K562 (cell line): ENCODE data around the gene SLAMF7. TPM values are rescaled to one million over a fixed set of nuclear protein-coding genes. Genes with fewer than 3 reads are reported as not detected.

Experiments used
- BCLAF1 ChIP-seq, 2 experiments: fragments of 450-650 bp in 1 of 2; IDR thresholded peaks; 2 replicates each; pipeline ENCODE4 v1.6.1; 2011 to 2017; ENCODE audit warnings: low read depth in 2 of 2, antibody characterized with exemption in 1 of 2, borderline replicate concordance in 1 of 2, low read length in 1 of 2, mild to moderate bottlenecking in 1 of 2, mixed read lengths in 1 of 2; ENCODE audit not compliant: control insufficient read depth in 1 of 2
- C11orf30 ChIP-seq: fragments of 450-650 bp; IDR thresholded peaks from 2 replicates; pipeline ENCODE4 v1.6.1; 2016; ENCODE audit warnings: low read depth, mild to moderate bottlenecking
- CBX3 ChIP-seq, 2 experiments: IDR thresholded peaks; 1 replicate in 1 of 2; 2 replicates in 1 of 2; pipeline ENCODE4 v1.6.1; 2012; ENCODE audit warnings: inconsistent platforms in 2 of 2, low read length in 2 of 2, borderline replicate concordance in 1 of 2, control low read depth in 1 of 2
- DPF2 ChIP-seq: fragments of 450-650 bp; IDR thresholded peaks from 2 replicates; pipeline ENCODE4 v1.6.1; 2016
- FOSL1 ChIP-seq: fragments of 200-800 bp; sonication (Bioruptor generic); conservative IDR thresholded peaks from 2 replicates; pipeline ENCODE4 v1.6.1; 2016; ENCODE audit warnings: missing genetic modification characterization, missing compliant biosample characterization
- MAFF ChIP-seq: IDR thresholded peaks from 2 replicates; pipeline ENCODE4 v1.6.1; 2012; ENCODE audit warnings: low read length, improper control_type of control experiment
- NCOA6 ChIP-seq: fragments of 450-650 bp; IDR thresholded peaks from 2 replicates; pipeline ENCODE4 v1.6.1; 2017; ENCODE audit warnings: mild to moderate bottlenecking
- NONO ChIP-seq, 2 experiments: fragments of 200-400 bp in 1 of 2; fragments of 450-650 bp in 1 of 2; formaldehyde crosslinking in 1 of 2; IDR thresholded peaks; 2 replicates each; pipeline ENCODE4 v1.6.1; 2017; ENCODE audit warnings: low read depth in 2 of 2, mild to moderate bottlenecking in 2 of 2, moderate library complexity in 2 of 2, low read length in 1 of 2
- NR2C2 ChIP-seq, 2 experiments: fragments of 200-800 bp in 1 of 2; sonication (Bioruptor generic) in 1 of 2; sonication (generic) in 1 of 2; formaldehyde crosslinking in 1 of 2; IDR thresholded peaks; 2 replicates each; pipeline versions ENCODE4 v1.6.1 to v1.8.0; 2016 to 2022; ENCODE audit warnings: mild to moderate bottlenecking in 1 of 2, missing compliant biosample characterization in 1 of 2, missing genetic modification characterization in 1 of 2, missing genetic modification reagents in 1 of 2
- PCBP2 ChIP-seq: fragments of 200-400 bp; formaldehyde crosslinking; IDR thresholded peaks from 2 replicates; pipeline ENCODE4 v1.6.1; 2018; ENCODE audit warnings: low read length, low read depth, mild to moderate bottlenecking, moderate library complexity; ENCODE audit not compliant: poor library complexity, severe bottlenecking
- PHB ChIP-seq: fragments of 250-450 bp; sonication (Bioruptor Pico); IDR thresholded peaks from 2 replicates; pipeline ENCODE4 v1.5.0; 2021
- POLR2AphosphoS5 ChIP-seq: IDR thresholded peaks from 2 replicates; pipeline ENCODE4 v1.6.1; 2011; ENCODE audit warnings: mild to moderate bottlenecking, low read depth, low read length, moderate library complexity; ENCODE audit not compliant: control insufficient read depth, insufficient read depth
- SMARCA4 ChIP-seq: fragments of 450-650 bp; IDR thresholded peaks from 2 replicates; pipeline ENCODE4 v1.6.1; 2016
- SUPT5H ChIP-seq: fragments of 450-650 bp; IDR thresholded peaks from 2 replicates; pipeline ENCODE4 v1.6.1; 2016
- TAF7 ChIP-seq: fragments of 450-650 bp; IDR thresholded peaks from 2 replicates; pipeline ENCODE4 v1.6.1; 2016; ENCODE audit warnings: missing genetic modification characterization, missing compliant biosample characterization
- TEAD1 ChIP-seq, 2 experiments: fragments of 450-650 bp in 1 of 2; sonication (generic) in 1 of 2; formaldehyde crosslinking; IDR thresholded peaks; 2 replicates each; pipeline versions ENCODE4 v1.4.0 to v1.8.0; 2020 to 2022; ENCODE audit warnings: mild to moderate bottlenecking in 2 of 2, missing genetic modification reagents in 1 of 2
- TRIM24 ChIP-seq, 2 experiments: fragments of 450-650 bp; IDR thresholded peaks; 2 replicates each; pipeline ENCODE4 v1.6.1; 2016
- ZBTB7A ChIP-seq: IDR thresholded peaks from 2 replicates; pipeline ENCODE4 v1.6.1; 2011; ENCODE audit warnings: low read depth, mild to moderate bottlenecking, low read length, moderate library complexity, borderline replicate concordance; ENCODE audit not compliant: control insufficient read depth
- ZBTB9 ChIP-seq: fragments of 450-650 bp; formaldehyde crosslinking; IDR thresholded peaks from 2 replicates; pipeline ENCODE4 v1.4.0; 2020; ENCODE audit warnings: mild to moderate bottlenecking, moderate library complexity
- ZC3H8 ChIP-seq: fragments of 450-650 bp; IDR thresholded peaks from 2 replicates; pipeline ENCODE4 v1.6.1; 2017
- ZNF316 ChIP-seq: fragments of 450-650 bp; IDR thresholded peaks from 2 replicates; pipeline ENCODE4 v1.6.1; 2016
- ZNF639 ChIP-seq, 2 experiments: fragments of 200-800 bp in 1 of 2; sonication (Bioruptor generic) in 1 of 2; sonication (generic) in 1 of 2; formaldehyde crosslinking in 1 of 2; IDR thresholded peaks in 1 of 2; conservative IDR thresholded peaks in 1 of 2; 2 replicates each; pipeline versions ENCODE4 v1.5.0 to v1.6.1; 2016 to 2020; ENCODE audit warnings: missing compliant biosample characterization in 1 of 2, missing genetic modification characterization in 1 of 2, missing genetic modification reagents in 1 of 2
- ZSCAN32 ChIP-seq: fragments of 450-650 bp; formaldehyde crosslinking; IDR thresholded peaks from 2 replicates; pipeline ENCODE4 v1.4.0; 2020; ENCODE audit warnings: mild to moderate bottlenecking, moderate library complexity
- polyA plus RNA-seq, 8 experiments: library from polyadenylated mRNA; depleted of rRNA in 4 of 8; stranded (reverse) in 5 of 8; unstranded in 3 of 8; fragments of >200 nt; fragmentation: Nextera tagmentation in 2 of 8; fragmentation: Illumina TruSeq in 1 of 8; extraction: Ambion mirVana in 2 of 8; extraction: Trizol in 1 of 8; gene quantifications; 2 replicates each; pipeline versions ENCODE4 v1.2.1 to v1.2.3, GENCODE V29; 2011 to 2014; ENCODE audit warnings: inconsistent platforms in 1 of 8, missing spikeins in 1 of 8
- total RNA-seq, 7 experiments: library from RNA; depleted of rRNA in 6 of 7; stranded (reverse); fragments of >200 nt in 6 of 7; fragmentation: Illumina TruSeq in 2 of 7; extraction: Trizol in 2 of 7; gene quantifications; 2 replicates each; pipeline versions ENCODE4 v1.2.1 to v1.2.3, GENCODE V29; 2011 to 2021; ENCODE audit warnings: low replicate concordance in 1 of 7

Gene SLAMF7
- total and polyA plus RNA-seq, 9 of the 15 experiments (the other 6 are each of a cell fraction or from before 2014, with no cell fraction given): 0.11 to 1.2 (median 0.22) TPM; not detected in 2

- TF ChIP-seq ZNF639 (CRISPR knock-in tag; conservative IDR thresholded peaks at IDR 0.05 in 1 of 2, IDR thresholded peaks at IDR 0.05 in 1 of 2) (0 out of 4 replicates have a peak, but pooled peaks of 1 of the 2 experiments have one; percentile 47), CBX3 (IDR thresholded peaks at IDR 0.05; ENCODE audit: borderline replicate concordance in 1 of 2, low read length in 2 of 2) (0 out of 3 replicates have a peak, but pooled peaks of 1 of the 2 experiments have one; percentile 32), ZC3H8 (0 out of 2 replicates have a peak, but pooled peaks have one; percentile 67), PCBP2 (no peak), TRIM24 (IDR thresholded peaks at IDR 0.05) (0 out of 4 replicates have a peak, but pooled peaks of 1 of the 2 experiments have one; percentile 9), POLR2AphosphoS5 (peak; percentile 94), TAF7 (tag) (0 out of 2 replicates have a peak, but pooled peaks have one; percentile 18), TEAD1 (CRISPR knock-in tag; IDR thresholded peaks at IDR 0.05) (0 out of 4 replicates have a peak, but pooled peaks of 1 of the 2 experiments have one; percentile 42), SUPT5H (peak; percentile 60; the same call in 1 of the 2 replicates), NR2C2 (CRISPR knock-in tag; IDR thresholded peaks at IDR 0.05) (no peak), NR2C2 (tag; IDR thresholded peaks at IDR 0.05) (0 out of 2 replicates have a peak, but pooled peaks have one; percentile 17), SMARCA4 (peak; percentile 71), ZBTB9 (no peak), DPF2 (peak; percentile 77), NONO (IDR thresholded peaks at IDR 0.05; ENCODE audit: low read depth in 2 of 2, low read length in 1 of 2) (0 out of 4 replicates have a peak, but pooled peaks of 1 of the 2 experiments have one; percentile 28), ZNF316 (peak; percentile 98), BCLAF1 (IDR thresholded peaks at IDR 0.05; ENCODE audit: borderline replicate concordance in 1 of 2, control insufficient read depth in 1 of 2, low read depth in 2 of 2, low read length in 1 of 2) (peak in 1 of 2 experiments; percentile 91; a peak in 1 of 4 replicates), C11orf30 (peak; percentile 95), ZSCAN32 (CRISPR knock-in tag) (no peak), FOSL1 (tag) (peak; percentile 65), MAFF (peak; percentile 98), PHB (CRISPR knock-in tag) (no peak), ZBTB7A (no peak), NCOA6 (no peak)
These were observed 12.9 kb upstream of the SLAMF7 start (continued) for GRCh38 chr1:160726114-160726497.
